GM18526 (cell line): ENCODE measurements around the gene TGM2.

Experiments used
- POLR2A ChIP-seq: IDR thresholded peaks from 3 replicates; pipeline ENCODE4 v1.6.1; 2011; ENCODE audit not compliant: insufficient read length; ENCODE audit errors: extremely low read depth

Gene TGM2

DNA sequence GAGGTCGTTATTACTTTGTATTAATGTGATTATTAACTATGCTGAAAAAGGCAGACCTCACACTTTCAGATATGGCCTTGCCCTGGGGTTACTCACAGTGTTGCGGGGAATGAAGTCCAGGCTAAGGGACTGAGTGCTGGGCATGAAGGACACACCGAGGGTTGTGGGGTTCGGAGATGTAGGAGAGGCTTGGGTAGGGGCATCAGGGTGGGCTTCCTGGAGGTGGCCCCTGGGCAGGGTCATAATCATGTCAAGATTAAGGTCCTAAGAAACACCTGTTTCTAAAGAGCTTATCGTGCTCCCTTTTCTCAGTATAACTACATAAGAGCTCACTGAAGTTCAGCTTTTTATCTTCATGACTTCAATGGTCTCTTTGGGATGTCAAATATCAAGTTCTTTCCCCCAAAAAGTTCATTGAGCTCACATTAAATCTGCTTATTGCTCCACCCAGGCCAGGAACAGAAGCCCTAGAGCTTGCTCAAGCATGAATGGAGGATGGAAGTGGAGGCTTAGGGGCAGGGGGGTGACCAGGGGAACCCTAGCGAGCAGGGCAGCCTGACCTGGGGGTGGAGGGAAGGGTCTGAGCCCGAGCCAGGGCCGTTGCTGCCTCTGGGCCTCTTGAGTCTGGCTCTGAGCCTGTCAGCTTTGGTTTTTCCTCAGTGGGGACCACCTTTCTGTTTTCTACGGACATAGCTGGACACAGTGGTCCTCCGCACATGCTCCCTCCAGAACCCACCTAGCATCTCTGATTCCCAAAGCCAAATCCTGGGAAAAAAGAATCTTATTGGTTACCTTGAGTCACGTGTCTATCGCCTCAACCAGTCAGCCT lies 37.3 kb upstream of the TGM2 start:
- TF ChIP-seq POLR2A = no peak

- no peak for TF ChIP-seq POLR2A
Observed at GRCh38 chr20:38201356-38201755, 36.3 kb upstream of the TGM2 start.

- TF ChIP-seq POLR2A = no peak
Observed at GRCh38 chr20:38200646-38201045, 35.6 kb upstream of the TGM2 start.

DNA sequence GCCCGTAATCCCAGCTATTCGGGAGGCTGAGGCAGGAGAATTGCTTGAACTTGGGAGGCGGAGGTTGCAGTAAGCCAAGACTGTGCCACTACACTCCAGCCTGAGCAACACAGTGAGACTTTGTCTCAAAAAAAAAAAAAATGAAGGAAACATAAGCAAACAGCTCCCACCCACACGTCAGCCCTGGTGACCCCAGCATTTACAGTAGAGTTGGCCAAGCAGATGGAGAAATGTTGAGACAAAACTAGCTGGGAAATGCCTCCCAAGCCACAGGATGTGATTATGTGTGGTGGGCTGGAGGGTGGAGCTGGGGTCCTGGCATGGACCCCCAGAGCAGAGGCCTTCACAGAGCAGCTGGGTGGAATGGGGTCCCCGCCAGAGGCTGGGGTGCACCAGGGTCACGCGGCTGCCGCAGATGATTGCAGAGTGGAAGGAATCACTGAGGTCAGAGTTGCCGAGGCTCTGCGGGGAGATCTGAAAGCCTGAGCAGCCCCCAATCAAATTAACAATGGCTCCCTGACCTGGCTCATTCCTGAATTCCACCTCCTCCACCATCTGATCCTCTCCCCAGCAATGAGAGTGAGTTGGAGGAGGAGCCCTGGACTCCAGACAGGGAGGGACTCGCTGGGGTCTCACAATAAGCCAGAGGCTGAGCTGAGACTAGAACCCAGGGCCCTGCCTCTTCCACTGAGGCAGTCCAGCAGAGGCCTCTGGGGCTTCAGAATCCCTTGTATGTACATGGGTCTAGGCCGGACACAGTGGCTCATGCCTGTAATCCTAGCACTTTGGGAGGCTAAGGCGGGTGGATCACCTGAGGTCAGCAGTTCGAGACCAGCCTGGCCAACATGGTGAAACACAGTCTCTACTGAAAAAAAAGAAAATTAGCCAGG lies 34.7 kb upstream of the TGM2 start:
- TF ChIP-seq POLR2A = no peak

DNA sequence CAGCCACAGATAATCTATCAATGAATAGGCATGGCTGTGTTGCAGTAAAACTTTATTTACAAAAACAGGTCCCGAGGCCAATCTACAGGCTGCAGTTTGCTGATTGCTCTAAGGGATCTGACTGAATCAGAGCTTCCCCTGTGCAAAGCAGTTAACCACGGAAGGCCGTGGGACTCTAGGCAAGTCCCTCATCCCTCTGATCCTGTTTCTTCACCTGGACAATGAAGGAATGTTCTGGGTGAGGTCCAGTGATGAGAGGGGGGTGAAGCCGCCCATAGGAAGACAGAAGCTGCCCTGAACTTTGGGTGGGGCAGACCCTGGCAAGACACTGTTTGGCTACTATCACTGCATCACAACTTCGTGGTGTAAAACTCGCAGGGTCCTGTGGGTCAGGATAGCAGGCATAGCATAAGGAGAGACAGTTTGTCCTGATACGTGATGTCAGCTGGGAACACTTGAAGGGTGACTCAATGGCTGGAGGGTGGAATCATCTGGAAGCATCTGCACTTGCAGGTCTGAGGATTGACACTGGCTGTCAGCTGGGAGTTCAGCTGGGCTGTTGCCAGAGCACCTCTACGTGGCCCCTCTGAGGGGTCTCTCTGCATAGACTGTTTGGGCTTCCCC lies 33.3 kb upstream of the TGM2 start:
- no peak for TF ChIP-seq POLR2A

GRCh38 chr20:38197619-38198018 lies 32.5 kb upstream of the TGM2 start:
- no peak for TF ChIP-seq POLR2A

GRCh38 chr20:38197217-38197616 lies 32.1 kb upstream of the TGM2 start:
- no peak for TF ChIP-seq POLR2A

- no peak for TF ChIP-seq POLR2A
Observed at GRCh38 chr20:38196592-38196991, 31.5 kb upstream of the TGM2 start.

DNA sequence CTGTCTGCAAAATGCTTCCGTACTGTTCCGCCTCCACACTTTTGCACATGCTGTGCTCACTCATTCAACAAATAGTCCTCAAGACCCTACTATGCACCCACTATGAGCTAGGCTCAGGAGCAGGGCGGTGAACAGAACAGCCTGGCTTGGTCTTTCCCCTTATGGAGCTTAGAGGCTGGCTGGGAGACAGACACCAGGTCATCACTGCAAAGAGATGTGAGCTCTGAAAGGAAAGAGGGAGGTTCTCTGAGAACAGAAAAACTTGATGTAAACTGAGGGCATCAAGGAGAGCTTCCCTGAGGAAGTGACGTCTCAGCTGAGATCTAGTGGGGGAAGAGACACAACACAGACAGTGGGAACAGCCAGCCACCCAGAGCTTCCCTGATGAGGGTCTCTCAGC lies 31.0 kb upstream of the TGM2 start:
- TF ChIP-seq POLR2A = no peak

GRCh38 chr20:38195521-38195920 lies 30.5 kb upstream of the TGM2 start:
- no peak for TF ChIP-seq POLR2A

DNA sequence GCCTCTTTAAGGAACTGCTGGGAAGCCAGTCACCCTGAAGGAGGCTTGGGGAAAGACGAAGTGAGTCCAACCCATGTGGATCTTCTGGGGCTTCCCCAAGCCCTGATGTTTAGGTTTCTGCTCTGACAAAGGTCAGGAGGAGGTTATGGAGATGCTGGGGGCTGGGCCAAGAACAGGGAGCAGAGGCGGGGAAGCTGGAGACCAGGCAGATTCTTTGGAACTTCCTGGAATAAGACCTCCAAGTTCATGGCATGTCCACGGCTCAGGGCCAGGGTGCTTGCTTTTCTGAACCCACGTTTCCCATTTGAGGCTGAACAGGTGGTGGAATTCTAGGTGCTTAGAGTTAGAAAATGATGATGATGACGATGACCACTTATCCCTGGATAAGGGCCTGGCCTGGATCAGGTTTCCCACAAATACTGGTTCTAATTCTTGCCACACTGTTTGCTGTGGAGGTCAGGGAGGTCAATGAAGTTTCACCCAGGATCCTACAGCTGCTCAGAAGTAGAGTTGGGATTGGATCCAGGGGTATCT lies 30.0 kb upstream of the TGM2 start:
- no peak for TF ChIP-seq POLR2A

DNA sequence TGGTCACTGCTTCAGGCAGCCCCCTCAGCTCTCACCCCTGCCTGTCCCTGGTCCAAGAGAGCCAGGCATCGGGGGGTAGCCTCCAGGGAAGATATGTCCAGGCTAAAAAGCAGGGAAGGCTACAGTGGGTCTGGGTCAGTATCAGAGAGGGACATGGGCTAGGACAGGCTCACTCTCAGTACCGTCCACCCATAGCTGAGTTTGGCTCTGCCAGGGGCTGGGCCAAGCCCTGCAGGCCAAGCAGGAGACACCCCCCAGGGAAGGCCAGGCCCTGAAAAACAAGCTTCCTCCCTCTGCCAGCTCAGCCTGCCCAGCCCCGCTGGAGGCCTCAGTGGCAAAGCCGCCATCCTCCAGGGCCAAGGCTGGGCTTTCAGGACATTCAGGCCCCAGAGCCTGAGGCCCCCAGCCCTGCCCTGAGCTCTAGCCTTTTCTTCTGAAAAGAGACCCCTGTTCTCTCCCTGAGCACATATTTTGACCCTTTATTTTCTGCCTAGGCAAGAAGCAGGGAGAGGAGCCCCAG lies 28.6 kb upstream of the TGM2 start:
- TF ChIP-seq POLR2A = no peak

DNA sequence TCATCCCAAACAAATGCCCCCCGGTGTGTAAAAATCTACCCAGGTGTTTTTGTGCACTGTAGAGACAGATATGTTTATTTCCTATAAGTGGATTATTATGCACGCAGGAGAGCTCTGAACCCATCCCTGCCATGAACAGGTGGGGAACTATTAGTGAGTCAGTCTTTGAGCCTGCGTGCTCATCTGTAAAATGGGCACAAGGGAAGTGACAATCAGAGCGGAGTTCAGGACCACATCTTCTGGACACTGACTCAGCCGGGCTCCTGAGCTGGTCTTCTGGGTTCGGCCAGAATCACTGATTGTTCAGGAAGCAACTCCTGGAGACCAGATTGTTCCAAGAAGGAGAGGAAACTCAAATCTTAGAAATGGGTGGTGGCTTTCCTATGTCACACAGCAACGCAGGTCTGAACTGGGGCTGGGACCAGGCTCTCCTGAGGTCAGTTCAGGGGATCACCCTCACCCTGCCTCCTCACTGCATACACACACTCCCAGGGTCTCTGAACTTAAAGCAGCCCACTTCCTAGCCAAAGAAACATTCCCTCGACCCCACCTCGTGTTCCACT lies 27.3 kb upstream of the TGM2 start:
- no peak for TF ChIP-seq POLR2A

DNA sequence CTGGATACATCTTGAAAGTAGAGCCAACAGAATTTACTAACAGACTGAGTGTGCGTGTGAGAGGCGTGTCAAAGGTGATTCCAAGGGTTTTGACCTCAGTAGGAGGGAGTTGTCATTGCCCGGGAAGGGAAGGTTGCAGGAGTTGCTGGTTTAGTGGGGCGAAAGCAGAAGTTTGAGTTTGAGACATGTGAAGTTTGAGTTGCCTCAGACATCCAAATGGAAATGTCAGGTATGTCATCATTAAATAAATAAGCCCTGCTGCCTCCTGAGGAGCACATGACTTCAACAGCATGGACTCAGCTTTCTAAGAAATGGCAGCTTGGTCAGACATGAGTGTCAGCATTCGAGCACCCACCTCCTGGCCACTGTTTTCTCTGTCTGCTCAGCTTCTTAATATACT lies 26.6 kb upstream of the TGM2 start:
- no peak for TF ChIP-seq POLR2A

DNA sequence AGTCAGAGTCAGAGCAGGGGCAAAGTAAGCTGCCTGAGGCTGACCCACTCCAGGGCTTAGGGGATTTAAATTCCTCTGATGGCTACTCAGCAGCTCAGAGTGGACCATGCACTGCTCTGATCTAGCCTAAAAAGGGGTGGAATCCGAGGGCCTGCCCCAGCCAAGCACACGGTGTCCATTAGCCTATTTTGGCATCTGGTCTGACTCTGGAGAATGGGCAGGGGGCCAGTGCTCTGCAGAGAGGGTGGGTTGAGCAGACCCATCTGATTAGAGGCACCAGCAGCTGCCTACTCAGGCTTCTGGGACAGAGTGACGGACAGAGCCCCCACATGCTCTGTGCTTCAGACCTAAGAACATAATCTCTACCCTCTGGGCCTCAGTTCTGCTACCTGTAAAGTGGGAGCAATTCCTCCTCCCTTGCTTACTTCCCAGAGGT lies 25.9 kb upstream of the TGM2 start:
- TF ChIP-seq POLR2A = no peak

GRCh38 chr20:38190166-38190565 lies 25.1 kb upstream of the TGM2 start:
- TF ChIP-seq POLR2A = no peak

DNA sequence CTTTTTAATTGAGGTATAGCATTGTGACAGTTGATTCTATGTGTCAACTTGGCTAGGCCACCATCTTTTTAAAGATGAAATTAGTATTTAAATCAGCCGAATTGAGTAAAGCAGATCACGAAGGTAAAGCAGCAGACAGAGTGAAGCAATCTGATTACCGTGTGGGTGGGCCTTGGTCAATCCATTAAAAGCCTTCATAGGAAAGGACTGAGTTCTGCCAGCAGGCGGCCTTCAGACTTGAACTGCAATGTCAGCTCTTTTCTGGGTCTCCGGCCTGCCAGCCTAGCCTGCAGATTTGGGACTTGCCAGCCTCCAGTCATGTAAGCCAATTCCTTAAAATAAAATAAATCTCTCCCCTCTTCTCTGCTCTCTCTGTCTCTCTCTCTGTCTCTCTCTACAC lies 22.4 kb upstream of the TGM2 start:
- TF ChIP-seq POLR2A = no peak
